Measurements from ENCODE around the gene TMSB10.
"Not testable (repeated sequence)": the region's sequence is repeated elsewhere in the genome, so short reads cannot be mapped to it uniquely, and the experiment has no call there.

Gene TMSB10

GRCh38 chr2:84874381-84875212 is 30.9 kb upstream of the TMSB10 start:
- in situ Hi-C loops (cut with HindIII; ENCODE audit: low sequenced_read_pairs): no loop called here
- no peak overlapping the region for H3K4me3 ChIP-seq (ENCODE audit: low read depth, low read length)
- TF ChIP-seq CTCF (IDR thresholded peaks at IDR 0.05; ENCODE audit: low read depth, low read length): no peak
- DNase-seq (ENCODE audit: low read depth, low spot score): no peak

- no peak overlapping the region for H3K4me3 ChIP-seq (ENCODE audit: low read depth, low read length)
- in situ Hi-C loops (cut with HindIII; ENCODE audit: low sequenced_read_pairs): no loop called here
- no peak for TF ChIP-seq CTCF (IDR thresholded peaks at IDR 0.05; ENCODE audit: low read depth, low read length)
- DNase-seq (ENCODE audit: low read depth, low spot score): no peak
These were observed 30.3 kb upstream of the TMSB10 start for GRCh38 chr2:84875213-84875560.

- DNase-seq (ENCODE audit: low read depth, low spot score); in situ Hi-C loops (cut with HindIII; ENCODE audit: low sequenced_read_pairs); H3K4me3 ChIP-seq (ENCODE audit: low read depth, low read length): not testable (repeated sequence)
These were observed 29.8 kb upstream of the TMSB10 start for GRCh38 chr2:84875619-84876018.

- no peak overlapping the region for H3K4me3 ChIP-seq (ENCODE audit: low read depth, low read length)
- no peak for TF ChIP-seq CTCF (IDR thresholded peaks at IDR 0.05; ENCODE audit: low read depth, low read length)
- in situ Hi-C loops (cut with HindIII; ENCODE audit: low sequenced_read_pairs): no loop called here
- DNase-seq (ENCODE audit: low read depth, low spot score): no peak
These were observed 29.1 kb upstream of the TMSB10 start for GRCh38 chr2:84876369-84876768.

GRCh38 chr2:84878459-84878858 is 27.0 kb upstream of the TMSB10 start:
- DNase-seq (ENCODE audit: low read depth, low spot score): no peak
- H3K4me3 ChIP-seq (ENCODE audit: low read depth, low read length): no peak overlapping the region
- in situ Hi-C loops (cut with HindIII; ENCODE audit: low sequenced_read_pairs): no loop called here
- TF ChIP-seq CTCF (IDR thresholded peaks at IDR 0.05; ENCODE audit: low read depth, low read length): no peak

- in situ Hi-C loops (cut with HindIII; ENCODE audit: low sequenced_read_pairs): no loop called here
- no peak overlapping the region for H3K4me3 ChIP-seq (ENCODE audit: low read depth, low read length)
- DNase-seq (ENCODE audit: low read depth, low spot score): no peak
- TF ChIP-seq CTCF (IDR thresholded peaks at IDR 0.05; ENCODE audit: low read depth, low read length): no peak
These were observed 26.4 kb upstream of the TMSB10 start for GRCh38 chr2:84878896-84879583.

All from astrocyte of the spinal cord (primary cell).